Cardiac fibroblast (primary cell): ENCODE data around the gene CEBPG.

ENCODE experiments used
- DNase-seq, 2 donors: peaks; one replicate each; pipeline versions ENCODE4 v3.0.0 to v3.0.0-alpha.2; 2010; ENCODE audit warnings: low read depth in 2 of 2
- H3K4me3 ChIP-seq, 2 donors: replicated peaks in 1 of 2; 1 replicate in 1 of 2; 2 replicates in 1 of 2; pipeline ENCODE4 v1.5.1; 2011; ENCODE audit warnings: low read depth in 2 of 2, low read length in 2 of 2, mild to moderate bottlenecking in 2 of 2, moderate library complexity in 1 of 2
- TF ChIP-seq, protein P1 (sequence below): IDR thresholded peaks from one replicate; pipeline ENCODE4 v1.5.1; 2011; ENCODE audit warnings: low read depth, mild to moderate bottlenecking, low read length, inconsistent platforms

CEBPG gene

GRCh38 chr19:33348301-33349010, 25.1 kb upstream of the CEBPG start:
- TF ChIP-seq, protein P1, sequence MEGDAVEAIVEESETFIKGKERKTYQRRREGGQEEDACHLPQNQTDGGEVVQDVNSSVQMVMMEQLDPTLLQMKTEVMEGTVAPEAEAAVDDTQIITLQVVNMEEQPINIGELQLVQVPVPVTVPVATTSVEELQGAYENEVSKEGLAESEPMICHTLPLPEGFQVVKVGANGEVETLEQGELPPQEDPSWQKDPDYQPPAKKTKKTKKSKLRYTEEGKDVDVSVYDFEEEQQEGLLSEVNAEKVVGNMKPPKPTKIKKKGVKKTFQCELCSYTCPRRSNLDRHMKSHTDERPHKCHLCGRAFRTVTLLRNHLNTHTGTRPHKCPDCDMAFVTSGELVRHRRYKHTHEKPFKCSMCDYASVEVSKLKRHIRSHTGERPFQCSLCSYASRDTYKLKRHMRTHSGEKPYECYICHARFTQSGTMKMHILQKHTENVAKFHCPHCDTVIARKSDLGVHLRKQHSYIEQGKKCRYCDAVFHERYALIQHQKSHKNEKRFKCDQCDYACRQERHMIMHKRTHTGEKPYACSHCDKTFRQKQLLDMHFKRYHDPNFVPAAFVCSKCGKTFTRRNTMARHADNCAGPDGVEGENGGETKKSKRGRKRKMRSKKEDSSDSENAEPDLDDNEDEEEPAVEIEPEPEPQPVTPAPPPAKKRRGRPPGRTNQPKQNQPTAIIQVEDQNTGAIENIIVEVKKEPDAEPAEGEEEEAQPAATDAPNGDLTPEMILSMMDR, result no peak
- DNase-seq, result peak; percentile 16 to 39
- H3K4me3 ChIP-seq, result no peak overlapping the region

GRCh38 chr19:33349319-33350289, 23.9 kb upstream of the CEBPG start:
- H3K4me3 ChIP-seq, result no peak overlapping the region
- no peak for DNase-seq
- TF ChIP-seq, protein P1, result no peak

GRCh38 chr19:33350538-33351309, 22.8 kb upstream of the CEBPG start:
- no peak overlapping the region for H3K4me3 ChIP-seq
- DNase-seq, result peak; percentile 79
- TF ChIP-seq, protein P1, result no peak

DNA sequence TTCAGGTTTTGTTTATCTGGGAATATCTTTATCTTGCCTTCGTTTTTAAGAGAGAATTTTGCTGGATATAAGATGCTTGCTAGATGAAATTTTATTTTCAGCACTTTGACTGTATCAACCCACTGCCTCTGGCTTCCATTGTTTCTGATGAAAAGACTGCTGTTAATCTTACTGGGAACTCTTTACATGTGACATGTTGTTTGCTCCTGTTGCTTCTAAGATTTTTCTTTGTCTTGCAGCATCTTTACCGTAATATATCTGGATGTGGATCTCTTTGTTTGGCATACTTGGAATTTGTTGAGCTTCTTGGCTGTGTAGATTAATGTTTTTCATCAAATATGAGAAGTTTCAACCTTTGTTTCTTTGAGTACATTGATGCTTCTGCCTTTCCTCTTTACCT, 18.0 kb upstream of the CEBPG start:
- TF ChIP-seq, protein P1, result no peak
- H3K4me3 ChIP-seq, result no peak overlapping the region
- no peak for DNase-seq

DNA sequence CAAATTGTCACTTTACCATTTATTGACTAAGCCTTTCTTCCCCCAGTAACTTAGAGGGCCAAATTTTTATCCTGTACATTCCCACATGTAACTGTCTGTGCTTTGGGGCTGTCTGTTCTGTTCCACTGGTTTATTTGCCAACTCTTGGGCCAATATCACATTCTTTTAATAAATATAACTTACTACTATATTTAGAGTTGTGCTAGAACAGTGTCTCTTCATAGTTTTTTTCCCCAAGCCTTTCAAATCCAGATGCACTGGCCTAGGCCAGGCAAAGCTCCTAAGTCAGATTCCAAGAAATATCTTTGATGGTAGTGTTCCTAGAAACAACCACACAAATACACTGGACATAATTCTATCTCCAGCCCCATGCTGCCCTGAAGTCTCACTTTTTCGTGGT, 16.0 kb upstream of the CEBPG start:
- no peak for DNase-seq
- H3K4me3 ChIP-seq, result no peak overlapping the region
- TF ChIP-seq, protein P1, result no peak

- TF ChIP-seq, protein P1, result no peak
- no peak for DNase-seq
- no peak overlapping the region for H3K4me3 ChIP-seq
Measured at GRCh38 chr19:33358408-33358807, 15.1 kb upstream of the CEBPG start.
